ENCODE results near the gene UBAC2. TPM values are rescaled to one million over a fixed set of nuclear protein-coding genes. Genes with fewer than 3 reads are reported as not detected.

UBAC2 gene
- total and polyA plus RNA-seq, 2 of the 8 experiments (the other 6 are each of a cell fraction or from before 2014, with no cell fraction given) = 75.9 to 76.9 TPM

GRCh38 chr13:99301913-99302636 is 101.4 kb downstream of the UBAC2 start:
- Histone ChIP-seq H2BK5ac (ENCODE audit: low read depth, low read length) (no peak overlapping the region), H2BK20ac (ENCODE audit: low read length) (no peak overlapping the region), H2BK120ac (replicated peaks; ENCODE audit: low read depth, low read length) (no peak overlapping the region), H4K8ac (ENCODE audit: extremely low read depth, insufficient read depth, low read length) (no peak overlapping the region), H3K4me1 (replicated peaks in 1 of 4; ENCODE audit: control insufficient read depth in 3 of 4, insufficient read depth in 4 of 4, low read length in 3 of 4) (no peaks in the 10 kb centered on the region; a peak in 1 of 7 replicates), H3K4ac (replicated peaks; ENCODE audit: insufficient read length, low read depth, low read length) (no peak overlapping the region), H3K27me3 (replicated peaks in 1 of 4; ENCODE audit: control insufficient read depth in 3 of 4, extremely low read depth in 1 of 4, insufficient read depth in 3 of 4, low read length in 3 of 4) (no peaks in the 10 kb centered on the region), H4K20me1 (replicated peaks in 1 of 2; ENCODE audit: control insufficient read depth in 1 of 2, insufficient read depth in 2 of 2, low read length in 2 of 2) (peaks cover 3 to 5% of the 10 kb centered on the region in 2 experiments), H3K9me3 (ENCODE audit: insufficient read depth in 2 of 2, low read depth in 1 of 2, low read length in 1 of 2) (no peaks in the 10 kb centered on the region), H2BK15ac (ENCODE audit: low read length) (no peak overlapping the region), H2AFZ (ENCODE audit: low read length) (no peak overlapping the region), H3K4me2 (ENCODE audit: insufficient read depth in 1 of 2, low read depth in 2 of 2, low read length in 2 of 2) (no peak overlapping the region), H3K36me3 (ENCODE audit: control insufficient read depth in 2 of 4, insufficient read depth in 4 of 4, low read length in 3 of 4) (no peaks in the 10 kb centered on the region), H4K5ac (ENCODE audit: insufficient read length, low read depth, low read length) (no peak overlapping the region), H3K79me1 (ENCODE audit: low read depth, low read length) (no peaks in the 10 kb centered on the region), H3K23me2 (ENCODE audit: low read depth, low read length) (no peaks in the 10 kb centered on the region), H3K14ac (ENCODE audit: insufficient read length) (no peak overlapping the region), H4K91ac (replicated peaks; ENCODE audit: insufficient read length, low read length) (no peak overlapping the region), H3K18ac (ENCODE audit: extremely low read depth, low read length) (no peak overlapping the region), H3K23ac (ENCODE audit: insufficient read length) (no peak overlapping the region), H3K9ac (replicated peaks in 1 of 4; ENCODE audit: extremely low read depth in 1 of 4, low read depth in 3 of 4, low read length in 3 of 4) (no peak overlapping the region), H2BK12ac (ENCODE audit: low read depth, low read length) (no peak overlapping the region), H3K79me2 (ENCODE audit: control insufficient read depth in 1 of 2, insufficient read depth in 2 of 2, low read length in 2 of 2) (no peaks in the 10 kb centered on the region), H3K56ac (replicated peaks; ENCODE audit: insufficient read length, low read depth, low read length) (no peak overlapping the region), H2AK5ac (ENCODE audit: low read depth, low read length) (no peak overlapping the region), H3K4me3 (ENCODE audit: extremely low read depth in 1 of 4, insufficient read depth in 2 of 4, low read depth in 3 of 4, low read length in 4 of 4) (no peak overlapping the region), H3K27ac (ENCODE audit: low read depth, low read length) (no peak overlapping the region)
- POLR2A ChIA-PET (ENCODE audit: partially characterized antibody) = no interaction called here
- FAIRE-seq (no peak), DNase-seq (ENCODE audit: low read depth in 1 of 2, low spot score in 2 of 2) (no peak)
- WGBS, 2 experiments (ENCODE audit: extremely low coverage in 1 of 2, insufficient coverage in 1 of 2, insufficient read length in 1 of 2, insufficient replicate concordance in 2 of 2, low coverage in 1 of 2, low lambda C conversion rate in 2 of 2, missing lambda C conversion rate in 1 of 2) = 95% methylated on average over 1 of the region's 1 CpG; no CpG with 5 or more reads in 1 of the 2 experiments
- CTCF ChIA-PET (ENCODE audit: partially characterized antibody) = interaction anchor here (0.8 to 1.0 kb wide), 4 partner anchors 9 to 117 kb away, joined by 3 read pairs; no protein-coding TSS in a partner anchor
- TF ChIP-seq EGR1 (IDR thresholded peaks at IDR 0.05; ENCODE audit: borderline replicate concordance, low read depth, low read length) = no peak
- no peak for TF ChIP-seq TEAD4 (IDR thresholded peaks at IDR 0.05; ENCODE audit: low read depth, low read length)
- no peak for TF ChIP-seq SIX5 (IDR thresholded peaks at IDR 0.05; ENCODE audit: low read depth, low read length)
- TF ChIP-seq CTBP2 (IDR thresholded peaks at IDR 0.05; ENCODE audit: borderline replicate concordance, insufficient read depth, insufficient read length, low read length) = no peak
- no peak for TF ChIP-seq POLR2A (IDR thresholded peaks at IDR 0.05; ENCODE audit: control extremely low read depth in 1 of 2, low read depth in 2 of 2, low read length in 2 of 2)
- no peak for TF ChIP-seq CHD2 (IDR thresholded peaks at IDR 0.05; ENCODE audit: low read length)
- TF ChIP-seq RBBP5 (IDR thresholded peaks at IDR 0.05; ENCODE audit: borderline replicate concordance, low read depth, low read length) = no peak
- TF ChIP-seq SP1 (IDR thresholded peaks at IDR 0.05; ENCODE audit: low read depth, low read length) = no peak
- no peak for TF ChIP-seq RAD21 (IDR thresholded peaks at IDR 0.05 in 1 of 2, conservative IDR thresholded peaks at IDR 0.05 in 1 of 2; ENCODE audit: low read depth in 2 of 2, low read length in 2 of 2)
- no peak for TF ChIP-seq ZNF274 (IDR thresholded peaks at IDR 0.05; ENCODE audit: borderline replicate concordance, extremely low read depth, low read length)
- no peak for TF ChIP-seq RFX5 (IDR thresholded peaks at IDR 0.05; ENCODE audit: borderline replicate concordance, low read depth, low read length)
- TF ChIP-seq MAX (IDR thresholded peaks at IDR 0.05) = no peak
- TF ChIP-seq BRCA1 (IDR thresholded peaks at IDR 0.05; ENCODE audit: low read depth, low read length) = no peak
- TF ChIP-seq CHD1 (IDR thresholded peaks at IDR 0.05; ENCODE audit: low read depth, low read length) = no peak
